Right lobe of liver (tissue), 6 donors: ENCODE results near the gene RASAL2. TPM values are rescaled to one million over a fixed set of nuclear protein-coding genes. Genes with fewer than 3 reads are reported as not detected.

Experiments used
- ATAC-seq, 4 donors: fragments of 200-7000 bp; cut with Tn5 transposase; one replicate each; pipeline ENCODE4 v1.9.1; 2020; ENCODE audit warnings: mild to moderate bottlenecking in 4 of 4, moderate library complexity in 4 of 4
- DNase-seq, 3 donors: peaks; one replicate each; pipeline ENCODE4 v3.0.0-alpha.2; 2020
- H3K27ac ChIP-seq, 3 donors: fragments of 200-600 bp; one replicate each; pipeline ENCODE4 v1.8.0; 2022
- H3K27me3 ChIP-seq, 2 donors: fragments of 200-600 bp; one replicate each; pipeline ENCODE4 v1.8.0; 2022
- H3K36me3 ChIP-seq, 4 donors: fragments of 200-600 bp; sonication (generic) in 1 of 4; one replicate each; pipeline versions ENCODE4 v1.5.1 to v1.8.0; 2017 to 2022; ENCODE audit warnings: control low read depth in 1 of 4
- H3K4me1 ChIP-seq, 4 donors: fragments of 200-600 bp; sonication (generic) in 1 of 4; one replicate each; pipeline versions ENCODE4 v1.5.1 to v1.8.0; 2017 to 2022; ENCODE audit warnings: control low read depth in 1 of 4
- H3K4me3 ChIP-seq, 3 donors: fragments of 200-600 bp; one replicate each; pipeline ENCODE4 v1.8.0; 2022
- H3K9me3 ChIP-seq, 4 donors: fragments of 200-600 bp; sonication (generic) in 1 of 4; one replicate each; pipeline versions ENCODE4 v1.5.1 to v1.8.0; 2017 to 2022; ENCODE audit warnings: control low read depth in 1 of 4
- CTCF ChIP-seq, 4 donors: fragments of 200-600 bp in 3 of 4; fragments of 450-650 bp in 1 of 4; IDR thresholded peaks; one replicate each; pipeline versions ENCODE4 v1.5.1 to v1.8.0; 2016 to 2022; ENCODE audit warnings: antibody characterized with exemption in 4 of 4, mild to moderate bottlenecking in 2 of 4
- POLR2A ChIP-seq: fragments of 450-650 bp; IDR thresholded peaks from one replicate; pipeline ENCODE4 v1.6.1; 2017; ENCODE audit warnings: antibody characterized with exemption, mild to moderate bottlenecking
- WGBS: methylation state at CpG from one replicate; pipeline ENCODE4 v1.1.6; 2018; ENCODE audit warnings: low coverage, low lambda C conversion rate; ENCODE audit not compliant: insufficient coverage; ENCODE audit errors: missing lambda C conversion rate; 5-methylcytosine and 5-hydroxymethylcytosine counted together
- intact Hi-C, 2 donors: fragments of 100-400 bp; cut with DNase I; formaldehyde crosslinking; loops; one replicate each; pipeline versions ENCODE4 v1.11.2 to v1.14.1; 2022
- total RNA-seq, 6 experiments: library from RNA; depleted of rRNA in 2 of 6; stranded (reverse); fragments of >200 nt in 2 of 6; fragmentation: NEBNext Ultra II Directional in 3 of 6; extraction: Animal tissue kit (Norgen Biotek cat#: 25700) in 3 of 6; gene quantifications; one replicate each; pipeline versions ENCODE4 v1.1.0 to v1.2.4, GENCODE V29; 2016 to 2023
- donor health status: DM: no; HTN: yes; CAD: no.
- donor health status: DM: no; HTN: no; CAD: no.
- donor health status: DM: no; HTN: no; CAD: no.
- donor health status: DM: no; HTN: yes; CAD: no.
- donor health status: DM: no; HTN: yes; CAD: no.

The RASAL2 gene
- total RNA-seq, 6 experiments from 2014 or later = 3.6 to 6.0 (median 5.2) TPM

DNA sequence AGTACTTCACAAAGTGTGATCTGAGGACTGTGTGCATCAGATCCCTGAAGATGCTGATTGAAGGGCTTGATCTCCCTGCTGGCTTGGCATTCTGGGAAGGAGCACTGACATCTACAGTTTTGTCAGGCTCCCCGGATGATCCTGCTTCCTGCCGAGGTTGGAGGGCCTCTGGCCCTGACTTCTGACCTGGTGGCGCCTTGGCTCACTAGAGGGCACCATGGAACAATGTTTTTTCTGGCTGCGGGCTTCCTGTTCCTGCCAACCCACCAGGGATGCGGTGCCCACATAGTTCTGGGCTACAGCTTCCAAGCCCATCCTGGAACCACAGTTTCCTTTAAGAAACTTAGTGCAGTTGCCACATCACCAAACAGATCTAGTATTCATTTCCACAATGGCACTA is 38.8 kb upstream of the RASAL2 start:
- ATAC-seq (peak; percentile 52 to 71 (median 58)), DNase-seq (peak; percentile 49 to 61 (median 54))
- intact Hi-C loops = no loop called here
- TF ChIP-seq POLR2A = no peak
- peak; percentile 24 to 56 (median 47) for TF ChIP-seq CTCF (IDR thresholded peaks at IDR 0.05)
- no peak overlapping the region for H3K4me3 ChIP-seq
- H3K36me3 ChIP-seq = no peaks in the 10 kb centered on the region
- H3K4me1 ChIP-seq = peaks cover 0 to 24% (median 6%) of the 10 kb centered on the region in 4 donors
- H3K9me3 ChIP-seq = no peaks in the 10 kb centered on the region
- 7% methylated on average over 3 of the region's 5 CpGs for WGBS
- no peak overlapping the region for H3K27ac ChIP-seq
- H3K27me3 ChIP-seq = no peaks in the 10 kb centered on the region

GRCh38 chr1:178055779-178056471 is 38.0 kb upstream of the RASAL2 start:
- DNase-seq (peak in 1 of 3 donors; percentile 72), ATAC-seq (peak; percentile 75 to 86 (median 80))
- peaks cover 0 to 25% (median 6%) of the 10 kb centered on the region in 4 donors for H3K4me1 ChIP-seq
- peak; percentile 14 for TF ChIP-seq POLR2A
- peak; percentile 27 to 46 (median 34) for TF ChIP-seq CTCF (IDR thresholded peaks at IDR 0.05)
- WGBS = 31% methylated on average over 8 of the region's 8 CpGs
- no peak overlapping the region for H3K4me3 ChIP-seq
- intact Hi-C loops = no loop called here
- H3K27ac ChIP-seq = peak overlapping the region in 2 of 3 donors; percentile 31 to 37
- no peaks in the 10 kb centered on the region for H3K27me3 ChIP-seq
- no peaks in the 10 kb centered on the region for H3K9me3 ChIP-seq
- H3K36me3 ChIP-seq = no peaks in the 10 kb centered on the region

DNA sequence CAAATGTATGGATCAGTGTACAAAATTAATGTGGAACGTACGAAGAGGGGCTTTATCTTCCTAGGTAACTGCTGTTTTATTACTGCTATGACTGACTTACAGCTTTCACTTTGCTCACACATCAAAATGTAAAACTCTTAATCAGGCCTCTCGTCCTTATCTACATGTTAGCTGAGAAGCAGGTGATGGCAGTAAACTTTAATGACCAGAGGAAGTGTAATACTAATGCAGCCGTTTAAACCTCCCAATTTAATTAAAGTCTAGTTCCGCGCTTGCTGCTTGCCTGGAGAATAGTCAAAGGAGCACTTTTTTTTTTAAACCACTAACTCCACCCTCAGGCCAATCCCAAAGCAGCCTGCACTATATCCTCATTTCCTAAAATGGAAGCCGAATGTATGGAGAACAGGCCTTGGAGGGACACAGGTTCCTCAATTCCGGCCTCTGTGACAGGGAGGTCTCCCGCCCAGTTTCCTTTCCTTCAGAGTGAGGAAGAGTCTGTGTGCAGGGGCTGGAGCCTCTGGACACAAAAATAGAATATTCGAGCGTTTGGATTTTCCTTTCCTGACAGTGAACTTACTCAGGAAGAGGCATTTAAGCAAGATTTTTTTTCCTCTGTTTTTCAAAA is 36.7 kb upstream of the RASAL2 start:
- Histone ChIP-seq H3K27me3 (no peaks in the 10 kb centered on the region), H3K4me3 (no peak overlapping the region), H3K27ac (peak overlapping the region; percentile 7 to 38 (median 14)), H3K9me3 (no peaks in the 10 kb centered on the region), H3K4me1 (peaks cover 0 to 28% (median 6%) of the 10 kb centered on the region in 4 donors), H3K36me3 (no peaks in the 10 kb centered on the region)
- intact Hi-C loops = no loop called here
- no peak for TF ChIP-seq CTCF (IDR thresholded peaks at IDR 0.05)
- no peak for TF ChIP-seq POLR2A
- DNase-seq = peak in 1 of 3 donors; percentile 23
- 67% methylated on average over 10 of the region's 11 CpGs for WGBS
- peak in 3 of 4 donors; percentile 19 to 60 (median 19) for ATAC-seq

- intact Hi-C loops = no loop called here
- ATAC-seq = peak; percentile 9 to 65 (median 30)
- H3K27ac ChIP-seq = peak overlapping the region; percentile 7 to 38 (median 14)
- peaks cover 0 to 21% (median under 1%) of the 10 kb centered on the region in 4 donors for H3K4me1 ChIP-seq
- no peaks in the 10 kb centered on the region for H3K36me3 ChIP-seq
- 39% methylated on average over 6 of the region's 7 CpGs for WGBS
- no peak overlapping the region for H3K4me3 ChIP-seq
- DNase-seq = peak in 1 of 3 donors; percentile 31
- no peak for TF ChIP-seq CTCF (IDR thresholded peaks at IDR 0.05)
- no peak for TF ChIP-seq POLR2A
- no peaks in the 10 kb centered on the region for H3K9me3 ChIP-seq
- no peaks in the 10 kb centered on the region for H3K27me3 ChIP-seq
Measured at GRCh38 chr1:178057912-178058534, 35.9 kb upstream of the RASAL2 start.
